GOT3 (cell line): Measurements from ENCODE around the gene KDM4C.

Experiments used
- DNase-seq: peaks from one replicate; lab custom pipeline; 2025; ENCODE audit warnings: mixed read lengths; lab: John Stamatoyannopoulos, UW

The KDM4C gene

GRCh38 chr9:7140401-7140800 lies 382.6 kb downstream of the KDM4C start:
- no peak for DNase-seq

GRCh38 chr9:7143645-7144200 lies 385.9 kb downstream of the KDM4C start:
- no peak for DNase-seq

- DNase-seq, result no peak
These were observed 386.7 kb downstream of the KDM4C start for GRCh38 chr9:7144265-7145046.

- no peak for DNase-seq
These were observed 387.7 kb downstream of the KDM4C start for GRCh38 chr9:7145361-7146069.

GRCh38 chr9:7146582-7146981 lies 388.8 kb downstream of the KDM4C start:
- no peak for DNase-seq

GRCh38 chr9:7147121-7148090 lies 389.6 kb downstream of the KDM4C start:
- no peak for DNase-seq

GRCh38 chr9:7148243-7148765 lies 390.5 kb downstream of the KDM4C start:
- no peak for DNase-seq

- no peak for DNase-seq
These were observed 391.5 kb downstream of the KDM4C start for GRCh38 chr9:7149258-7149657.

- no peak for DNase-seq
These were observed 392.5 kb downstream of the KDM4C start for GRCh38 chr9:7150153-7150890.

- no peak for DNase-seq
These were observed 395.4 kb downstream of the KDM4C start for GRCh38 chr9:7153134-7153533.

- DNase-seq, result no peak
These were observed 395.8 kb downstream of the KDM4C start for GRCh38 chr9:7153566-7153965.

- no peak for DNase-seq
These were observed 396.3 kb downstream of the KDM4C start for GRCh38 chr9:7154003-7154619.

- DNase-seq, result no peak
These were observed 396.9 kb downstream of the KDM4C start for GRCh38 chr9:7154650-7155049.

GRCh38 chr9:7161469-7161868 lies 403.7 kb downstream of the KDM4C start:
- DNase-seq, result no peak

- no peak for DNase-seq
These were observed 406.2 kb downstream of the KDM4C start for GRCh38 chr9:7163932-7164331.

- no peak for DNase-seq
These were observed 406.9 kb downstream of the KDM4C start for GRCh38 chr9:7164440-7165330.

GRCh38 chr9:7165331-7165975 lies 407.7 kb downstream of the KDM4C start:
- DNase-seq, result no peak

- DNase-seq, result no peak
These were observed 408.3 kb downstream of the KDM4C start for GRCh38 chr9:7166074-7166473.
